ENCODE data around the gene TSC1.

TSC1 gene

DNA sequence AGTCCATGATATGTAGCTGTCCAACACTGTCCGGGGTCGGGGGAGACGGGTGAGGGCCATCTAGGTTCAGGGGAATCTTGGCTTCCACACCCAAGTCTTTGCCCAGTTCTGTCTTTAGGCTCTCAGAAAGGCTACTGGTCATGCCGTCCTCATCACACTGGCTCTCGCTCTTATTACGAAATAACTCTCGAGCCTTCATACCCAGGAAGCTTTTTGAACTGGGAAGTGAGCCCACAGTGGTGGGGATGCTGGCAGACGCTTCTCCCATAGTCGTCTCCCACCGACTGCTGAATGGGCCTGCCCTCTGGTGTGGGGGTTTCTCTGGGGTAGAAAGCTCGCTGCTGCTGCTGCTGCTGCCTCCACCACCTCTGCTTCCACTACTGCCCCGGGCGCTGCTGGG lies 48.2 kb downstream of the TSC1 start:
- H3K4me1 ChIP-seq (ENCODE audit: control insufficient read depth, insufficient read depth, low read length), result no peaks in the 10 kb centered on the region
- H3K4me3 ChIP-seq (ENCODE audit: low read depth, low read length), result no peak overlapping the region
- TF ChIP-seq ZNF423 (tag by site-specific recombination; IDR thresholded peaks at IDR 0.05) (no peak), ZNF274 (IDR thresholded peaks at IDR 0.05; ENCODE audit: low read length) (no peak), ZNF274 (tag by site-specific recombination; IDR thresholded peaks at IDR 0.05; ENCODE audit: borderline replicate concordance) (no peak), ZNF707 (tag by site-specific recombination; IDR thresholded peaks at IDR 0.05) (no peak), GLI2 (tag by site-specific recombination; IDR thresholded peaks at IDR 0.05; ENCODE audit: borderline replicate concordance, low read depth) (no peak)
- POLR2A ChIA-PET, result no interaction called here
- CTCF ChIA-PET, result interaction anchor here (0.5 to 2.2 kb wide), 10 partner anchors 7 to 264 kb away, joined by 3 to 8 read pairs (median 4); partner anchors contain the start of gene GFI1B
- no peaks in the 10 kb centered on the region for H3K9me3 ChIP-seq (ENCODE audit: control insufficient read depth, insufficient read depth, low read depth, low read length)
- peaks cover 10 to 97% of the 10 kb centered on the region in 2 experiments for H3K36me3 ChIP-seq (ENCODE audit: control insufficient read depth in 2 of 2, insufficient read depth in 1 of 2, low read length in 2 of 2)
- H3K27ac ChIP-seq (ENCODE audit: extremely low read depth, low read depth, low read length), result no peak overlapping the region

DNA sequence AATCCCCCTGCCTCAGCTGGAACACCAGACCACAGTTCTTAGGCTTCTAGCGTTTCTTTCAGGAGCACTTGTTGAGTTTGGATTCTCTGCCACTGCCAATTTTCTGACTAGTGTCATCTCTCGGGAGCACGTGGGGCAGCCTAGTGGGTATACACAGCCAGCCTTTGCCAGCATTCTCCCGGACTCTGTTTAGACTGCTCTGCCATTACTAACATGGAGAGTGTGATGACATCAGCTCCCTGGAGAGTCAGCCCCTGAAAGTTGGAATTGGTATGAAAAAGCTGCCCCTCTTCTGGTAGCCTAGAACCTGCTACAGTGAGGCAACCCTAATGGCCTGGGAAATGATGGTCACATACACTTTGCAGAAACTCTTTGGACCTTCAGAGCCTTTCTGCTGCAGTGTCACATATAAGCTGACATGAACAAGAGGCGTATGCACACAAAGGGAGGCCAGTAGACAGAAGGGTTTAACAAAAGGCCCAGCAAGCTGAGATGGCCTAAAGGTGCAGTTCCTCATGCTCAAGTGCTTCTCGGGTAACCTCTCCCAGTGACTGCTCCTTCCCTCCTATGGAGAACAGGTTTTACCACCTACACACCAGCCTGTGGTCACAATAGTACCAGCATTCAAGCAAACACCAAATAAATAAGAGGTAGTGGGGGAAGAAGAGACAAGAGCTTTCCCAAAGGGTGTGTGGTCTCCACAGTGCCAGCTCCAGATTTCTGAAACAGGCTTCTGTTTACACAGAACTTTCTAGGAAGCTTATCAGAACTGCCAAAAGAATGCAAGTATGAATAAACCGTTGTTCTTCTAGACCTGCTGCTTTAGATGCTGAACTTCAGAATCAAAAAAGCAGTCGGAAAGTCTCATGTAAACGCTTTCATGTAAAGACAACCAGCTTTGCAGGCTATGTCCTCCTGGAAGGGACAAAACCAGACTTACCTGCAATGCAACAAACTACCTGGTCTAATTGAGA lies 49.3 kb downstream of the TSC1 start:
- no peak overlapping the region for H3K4me3 ChIP-seq (ENCODE audit: low read depth, low read length)
- ChIA-PET CTCF (interaction anchor here (0.6 to 2.8 kb wide), 9 partner anchors 7 to 154 kb away, joined by 3 to 27 read pairs (median 4); partner anchors contain the start of gene GFI1B), POLR2A (interaction anchor here (0.7 to 1.0 kb wide), 2 partner anchors 31 to 40 kb away, joined by 3 to 5 read pairs; no protein-coding TSS in a partner anchor)

More for the DNA sequence above, 49.3 kb downstream of the TSC1 start:
- H3K9me3 ChIP-seq (ENCODE audit: control insufficient read depth, insufficient read depth, low read depth, low read length), result no peaks in the 10 kb centered on the region
- H3K27ac ChIP-seq (ENCODE audit: extremely low read depth, low read depth, low read length), result no peak overlapping the region
- peaks cover 10 to 86% of the 10 kb centered on the region in 2 experiments for H3K36me3 ChIP-seq (ENCODE audit: control insufficient read depth in 2 of 2, insufficient read depth in 1 of 2, low read length in 2 of 2)
- TF ChIP-seq ZFP37 (tag by site-specific recombination; IDR thresholded peaks at IDR 0.05), result no peak
- TF ChIP-seq ZNF223 (tag by site-specific recombination; IDR thresholded peaks at IDR 0.05), result no peak
- TF ChIP-seq, protein P1, sequence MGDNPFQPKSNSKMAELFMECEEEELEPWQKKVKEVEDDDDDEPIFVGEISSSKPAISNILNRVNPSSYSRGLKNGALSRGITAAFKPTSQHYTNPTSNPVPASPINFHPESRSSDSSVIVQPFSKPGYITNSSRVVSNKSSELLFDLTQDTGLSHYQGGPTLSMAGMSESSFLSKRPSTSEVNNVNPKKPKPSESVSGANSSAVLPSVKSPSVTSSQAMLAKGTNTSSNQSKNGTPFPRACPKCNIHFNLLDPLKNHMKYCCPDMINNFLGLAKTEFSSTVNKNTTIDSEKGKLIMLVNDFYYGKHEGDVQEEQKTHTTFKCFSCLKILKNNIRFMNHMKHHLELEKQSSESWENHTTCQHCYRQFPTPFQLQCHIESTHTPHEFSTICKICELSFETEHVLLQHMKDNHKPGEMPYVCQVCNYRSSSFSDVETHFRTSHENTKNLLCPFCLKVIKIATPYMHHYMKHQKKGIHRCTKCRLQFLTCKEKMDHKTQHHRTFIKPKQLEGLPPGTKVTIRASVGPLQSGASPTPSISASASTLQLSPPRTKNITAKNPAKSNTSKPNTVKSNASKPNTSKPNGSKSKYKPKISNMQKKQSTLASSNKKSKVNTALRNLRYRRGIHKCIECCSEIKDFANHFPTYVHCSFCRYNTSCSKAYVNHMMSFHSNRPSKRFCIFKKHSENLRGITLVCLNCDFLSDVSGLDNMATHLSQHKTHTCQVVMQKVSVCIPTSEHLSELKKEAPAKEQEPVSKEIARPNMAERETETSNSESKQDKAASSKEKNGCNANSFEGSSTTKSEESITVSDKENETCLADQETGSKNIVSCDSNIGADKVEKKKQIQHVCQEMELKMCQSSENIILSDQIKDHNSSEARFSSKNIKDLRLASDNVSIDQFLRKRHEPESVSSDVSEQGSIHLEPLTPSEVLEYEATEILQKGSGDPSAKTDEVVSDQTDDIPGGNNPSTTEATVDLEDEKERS (tag by site-specific recombination; IDR thresholded peaks at IDR 0.05), result no peak
- TF ChIP-seq, protein P2, sequence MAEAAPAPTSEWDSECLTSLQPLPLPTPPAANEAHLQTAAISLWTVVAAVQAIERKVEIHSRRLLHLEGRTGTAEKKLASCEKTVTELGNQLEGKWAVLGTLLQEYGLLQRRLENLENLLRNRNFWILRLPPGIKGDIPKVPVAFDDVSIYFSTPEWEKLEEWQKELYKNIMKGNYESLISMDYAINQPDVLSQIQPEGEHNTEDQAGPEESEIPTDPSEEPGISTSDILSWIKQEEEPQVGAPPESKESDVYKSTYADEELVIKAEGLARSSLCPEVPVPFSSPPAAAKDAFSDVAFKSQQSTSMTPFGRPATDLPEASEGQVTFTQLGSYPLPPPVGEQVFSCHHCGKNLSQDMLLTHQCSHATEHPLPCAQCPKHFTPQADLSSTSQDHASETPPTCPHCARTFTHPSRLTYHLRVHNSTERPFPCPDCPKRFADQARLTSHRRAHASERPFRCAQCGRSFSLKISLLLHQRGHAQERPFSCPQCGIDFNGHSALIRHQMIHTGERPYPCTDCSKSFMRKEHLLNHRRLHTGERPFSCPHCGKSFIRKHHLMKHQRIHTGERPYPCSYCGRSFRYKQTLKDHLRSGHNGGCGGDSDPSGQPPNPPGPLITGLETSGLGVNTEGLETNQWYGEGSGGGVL (tag by site-specific recombination; IDR thresholded peaks at IDR 0.05), result no peak
- TF ChIP-seq ZNF660 (tag by site-specific recombination; IDR thresholded peaks at IDR 0.05), result no peak
- no peak for TF ChIP-seq ZNF140 (tag by site-specific recombination; IDR thresholded peaks at IDR 0.05)
- no peak for TF ChIP-seq ZSCAN30 (tag by site-specific recombination; IDR thresholded peaks at IDR 0.05)
- TF ChIP-seq ZNF24 (tag by site-specific recombination; IDR thresholded peaks at IDR 0.05), result no peak
- TF ChIP-seq, protein P3, sequence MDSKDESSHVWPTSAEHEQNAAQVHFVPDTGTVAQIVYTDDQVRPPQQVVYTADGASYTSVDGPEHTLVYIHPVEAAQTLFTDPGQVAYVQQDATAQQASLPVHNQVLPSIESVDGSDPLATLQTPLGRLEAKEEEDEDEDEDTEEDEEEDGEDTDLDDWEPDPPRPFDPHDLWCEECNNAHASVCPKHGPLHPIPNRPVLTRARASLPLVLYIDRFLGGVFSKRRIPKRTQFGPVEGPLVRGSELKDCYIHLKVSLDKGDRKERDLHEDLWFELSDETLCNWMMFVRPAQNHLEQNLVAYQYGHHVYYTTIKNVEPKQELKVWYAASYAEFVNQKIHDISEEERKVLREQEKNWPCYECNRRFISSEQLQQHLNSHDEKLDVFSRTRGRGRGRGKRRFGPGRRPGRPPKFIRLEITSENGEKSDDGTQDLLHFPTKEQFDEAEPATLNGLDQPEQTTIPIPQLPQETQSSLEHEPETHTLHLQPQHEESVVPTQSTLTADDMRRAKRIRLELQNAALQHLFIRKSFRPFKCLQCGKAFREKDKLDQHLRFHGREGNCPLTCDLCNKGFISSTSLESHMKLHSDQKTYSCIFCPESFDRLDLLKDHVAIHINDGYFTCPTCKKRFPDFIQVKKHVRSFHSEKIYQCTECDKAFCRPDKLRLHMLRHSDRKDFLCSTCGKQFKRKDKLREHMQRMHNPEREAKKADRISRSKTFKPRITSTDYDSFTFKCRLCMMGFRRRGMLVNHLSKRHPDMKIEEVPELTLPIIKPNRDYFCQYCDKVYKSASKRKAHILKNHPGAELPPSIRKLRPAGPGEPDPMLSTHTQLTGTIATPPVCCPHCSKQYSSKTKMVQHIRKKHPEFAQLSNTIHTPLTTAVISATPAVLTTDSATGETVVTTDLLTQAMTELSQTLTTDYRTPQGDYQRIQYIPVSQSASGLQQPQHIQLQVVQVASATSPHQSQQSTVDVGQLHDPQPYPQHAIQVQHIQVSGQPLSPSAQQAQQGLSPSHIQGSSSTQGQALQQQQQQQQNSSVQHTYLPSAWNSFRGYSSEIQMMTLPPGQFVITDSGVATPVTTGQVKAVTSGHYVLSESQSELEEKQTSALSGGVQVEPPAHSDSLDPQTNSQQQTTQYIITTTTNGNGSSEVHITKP (tag by site-specific recombination; IDR thresholded peaks at IDR 0.05), result no peak
- H3K4me1 ChIP-seq (ENCODE audit: control insufficient read depth, insufficient read depth, low read length), result no peaks in the 10 kb centered on the region
